GM19240 (cell line): ENCODE results near the gene MAML3.

Experiments
- DNase-seq: peaks from one replicate; pipeline ENCODE4 v3.0.0; 2011; ENCODE audit warnings: low spot score; ENCODE audit not compliant: insufficient read length

The MAML3 gene

DNA sequence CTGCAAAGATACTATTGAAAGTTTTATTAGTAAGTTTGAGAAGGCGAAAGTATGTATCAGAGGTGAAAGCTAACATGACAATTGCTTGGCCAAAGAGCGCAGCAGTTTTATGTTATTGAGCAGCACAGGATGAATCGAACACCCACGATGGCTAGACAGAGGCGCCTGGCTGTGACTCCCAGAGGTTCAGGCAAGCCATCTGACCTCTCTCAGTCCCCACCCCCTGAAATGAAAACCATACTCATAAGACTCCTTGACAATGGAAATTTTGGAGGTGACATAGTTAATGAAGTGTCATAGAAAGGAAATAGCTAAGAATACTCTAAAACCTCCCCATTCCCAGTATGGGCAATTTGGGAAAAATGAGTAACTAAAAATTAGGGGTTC, 417.7 kb downstream of the MAML3 start:
- DNase-seq: no peak

DNA sequence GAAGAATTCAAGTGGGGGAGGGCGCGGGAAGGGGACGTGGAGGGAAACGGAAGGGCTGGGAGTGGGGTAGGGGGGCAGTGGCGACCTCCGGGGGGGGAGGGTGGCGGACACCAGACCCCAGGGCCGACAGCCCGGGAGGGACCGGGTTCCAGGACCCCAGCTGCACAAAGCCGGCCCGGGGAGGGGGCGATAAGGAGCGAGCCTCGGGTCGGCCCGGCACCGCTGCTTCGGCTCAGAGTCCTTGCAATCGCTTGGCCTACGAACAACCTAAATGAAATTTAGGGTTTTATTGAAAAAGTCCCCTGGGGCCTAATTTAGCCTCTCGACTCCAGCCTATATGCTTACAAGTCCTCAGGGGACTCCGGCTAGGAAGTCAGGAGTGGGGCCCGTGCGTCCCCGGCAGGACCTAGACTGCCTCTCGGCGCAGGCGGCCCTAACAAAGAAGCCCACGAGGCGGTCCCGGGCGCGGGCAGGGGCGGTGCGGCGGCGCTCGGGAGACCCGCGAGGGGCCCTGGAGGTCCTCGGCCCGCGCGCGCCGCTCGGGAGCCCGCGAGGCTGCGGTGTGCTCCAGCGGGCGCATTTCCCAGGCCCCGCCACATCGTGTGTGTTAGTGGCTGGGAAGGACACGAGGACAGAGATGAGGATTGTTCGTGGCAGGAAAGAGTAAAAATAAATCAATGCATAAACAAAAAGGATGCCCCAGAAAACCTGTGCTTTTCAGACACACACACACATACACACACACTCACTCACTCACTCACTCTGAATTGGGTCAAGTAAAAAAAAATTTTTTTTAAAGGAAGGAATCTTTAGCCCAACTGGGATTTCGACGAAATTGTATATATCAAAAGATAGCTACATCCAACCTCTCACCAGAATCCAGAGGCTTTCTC, 418.4 kb downstream of the MAML3 start:
- DNase-seq: no peak

DNA sequence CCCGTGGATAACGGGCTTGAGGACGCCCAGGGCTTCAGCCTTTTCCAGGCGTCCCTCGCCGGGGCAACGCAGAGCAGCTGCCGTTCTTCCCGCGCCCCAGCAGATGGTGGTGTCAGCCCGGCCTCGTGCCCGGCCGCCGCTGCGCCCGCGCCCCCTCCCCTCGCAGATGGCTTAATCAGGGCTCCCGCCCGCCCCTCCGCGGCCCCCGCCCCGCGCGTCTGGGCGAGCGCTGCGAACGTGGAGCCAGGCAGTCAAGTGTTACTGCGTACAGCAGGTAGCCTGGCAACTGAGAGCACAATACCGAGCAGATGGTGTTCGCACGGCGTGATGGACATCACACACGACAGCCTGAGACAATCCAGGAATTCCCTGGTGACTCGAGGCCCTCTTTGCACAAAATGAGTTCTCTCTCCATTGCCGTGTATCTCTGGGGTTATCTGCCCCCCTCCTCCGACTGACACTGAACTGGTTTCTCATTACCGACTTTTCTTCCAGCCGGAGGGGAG, 419.1 kb downstream of the MAML3 start:
- peak; percentile 26 for DNase-seq

DNA sequence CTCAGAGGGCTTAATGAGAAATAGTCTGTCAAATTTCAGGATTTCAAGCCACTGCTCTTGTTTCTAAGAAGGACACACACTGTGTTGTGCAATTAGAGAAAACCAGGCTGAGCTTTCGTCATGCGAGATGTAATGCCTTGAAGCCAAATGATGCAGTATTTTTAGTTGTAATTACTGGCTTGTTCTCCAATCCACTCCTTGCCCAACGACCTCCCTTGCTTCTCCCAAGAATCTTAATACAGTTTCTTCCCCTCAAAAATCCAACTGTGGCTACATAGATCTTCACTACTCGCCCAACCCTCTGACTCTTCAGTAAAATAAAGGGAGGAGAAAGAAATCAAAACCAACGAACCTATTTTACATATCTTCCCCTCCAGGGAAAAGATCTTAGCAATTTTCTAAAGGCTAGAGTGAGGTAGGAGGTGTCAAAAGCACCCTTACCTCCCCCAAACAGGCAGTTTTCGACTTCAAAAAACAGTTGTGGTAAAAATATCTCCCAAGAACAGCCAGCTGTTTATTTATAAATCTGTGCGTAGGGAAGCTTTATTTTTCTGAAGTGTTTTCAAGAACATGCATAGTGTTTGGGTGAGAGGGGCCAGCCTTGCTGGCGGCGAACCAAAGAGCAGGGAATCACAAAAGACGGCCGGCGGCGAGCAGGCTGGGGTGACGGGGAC, 419.6 kb downstream of the MAML3 start:
- no peak for DNase-seq

DNA sequence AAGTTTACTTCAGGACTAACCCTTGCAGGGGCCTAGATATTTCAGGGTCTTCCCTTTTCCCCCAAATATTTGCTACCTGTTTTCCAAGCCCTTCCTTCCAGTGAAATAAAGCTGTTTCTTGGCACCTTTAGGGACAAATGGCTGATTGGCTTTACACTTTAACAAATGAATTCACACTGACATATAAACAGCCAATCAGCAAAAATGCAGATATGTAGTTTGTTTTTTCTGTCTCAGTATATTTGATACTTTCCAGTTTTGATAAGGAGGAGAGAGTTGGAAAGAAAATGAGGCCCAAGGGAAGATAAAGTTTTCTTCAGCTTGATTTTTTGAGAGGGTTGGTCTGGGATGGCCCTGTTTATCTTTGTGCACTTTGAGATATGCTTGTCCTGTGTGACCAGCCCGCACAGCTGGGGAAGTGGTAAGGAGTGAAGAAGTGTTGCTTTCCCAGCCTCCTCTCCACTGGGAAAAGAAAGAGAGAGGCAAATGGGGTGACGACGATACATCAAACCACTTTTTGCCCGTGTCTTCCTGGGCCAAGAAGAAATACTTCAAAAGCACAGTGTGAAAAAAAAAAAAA, 420.9 kb downstream of the MAML3 start:
- no peak for DNase-seq

DNA sequence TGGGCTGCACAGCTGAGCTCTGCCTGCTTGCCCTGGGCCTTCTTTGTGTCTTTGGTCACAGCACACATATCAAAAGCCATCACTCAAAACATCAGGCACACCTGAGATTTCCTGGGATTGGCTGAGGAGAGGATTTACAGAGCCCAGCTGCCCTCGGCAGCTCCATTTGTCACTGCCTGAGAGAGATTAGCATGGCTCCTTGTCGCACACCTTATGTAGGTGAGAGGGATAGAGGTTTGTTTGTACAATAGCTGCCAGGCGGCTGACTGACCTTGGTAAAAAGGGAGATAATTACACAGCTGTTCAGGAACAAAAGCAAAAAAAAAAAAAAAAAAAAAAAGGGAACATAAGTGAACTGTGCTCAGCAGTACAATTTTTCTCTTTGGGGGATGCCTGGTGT, 425.1 kb downstream of the MAML3 start:
- no peak for DNase-seq

DNA sequence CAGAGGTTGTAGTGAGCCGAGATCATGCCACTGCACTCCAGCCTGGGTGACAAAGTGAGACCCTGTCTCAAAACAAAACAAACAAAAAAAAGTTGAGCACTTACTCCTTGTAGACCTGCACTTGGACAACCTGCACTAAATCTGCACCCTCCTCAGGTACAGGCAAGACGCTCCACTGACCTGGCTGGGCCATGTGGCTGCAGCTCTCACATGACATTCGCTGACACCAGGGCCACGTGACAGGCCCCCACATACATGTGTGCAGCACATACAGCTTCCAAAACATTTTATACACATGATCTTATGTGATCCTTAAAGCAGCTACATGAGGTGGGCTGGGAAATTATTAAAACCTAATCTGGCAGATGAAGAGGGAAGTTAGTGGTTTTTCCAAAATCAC, 425.8 kb downstream of the MAML3 start:
- no peak for DNase-seq

DNA sequence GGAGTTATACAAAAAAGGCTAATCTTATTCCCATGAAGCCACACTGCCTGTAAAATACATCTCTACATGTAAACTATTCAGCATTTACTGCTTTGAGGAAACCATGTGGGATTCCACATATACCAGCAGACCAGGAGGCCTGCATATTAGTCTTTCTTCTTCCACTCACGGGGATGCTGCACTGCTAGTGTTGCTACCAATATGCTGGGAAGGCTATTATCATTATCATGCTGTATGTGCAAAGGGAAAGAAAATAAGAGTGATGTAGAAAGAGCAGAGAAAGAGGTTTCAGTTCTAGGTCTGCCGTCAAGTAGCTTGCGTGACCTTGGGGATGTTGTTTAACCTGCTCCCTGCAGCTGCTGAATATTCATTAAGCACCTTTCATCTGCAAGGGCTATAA, 427.4 kb downstream of the MAML3 start:
- DNase-seq: no peak

DNA sequence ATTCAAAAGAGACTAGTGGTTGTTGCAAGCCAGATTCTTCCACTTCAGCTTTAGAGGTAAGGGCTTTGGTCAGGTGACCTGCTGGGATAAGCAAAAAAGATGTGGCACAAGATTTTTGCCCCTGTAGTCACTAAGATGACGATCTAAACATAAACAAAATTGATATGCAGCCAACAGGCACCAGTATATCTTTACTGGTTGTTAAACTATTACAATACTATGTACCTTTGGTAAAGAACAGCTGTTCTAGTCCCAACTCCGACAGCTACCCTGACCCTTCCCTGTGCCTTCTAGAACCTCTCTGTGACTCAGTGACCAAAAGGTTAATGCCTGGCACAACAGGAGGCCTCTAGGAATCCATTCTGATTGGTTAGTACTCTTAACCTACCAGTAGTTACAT, 428.7 kb downstream of the MAML3 start:
- no peak for DNase-seq

DNA sequence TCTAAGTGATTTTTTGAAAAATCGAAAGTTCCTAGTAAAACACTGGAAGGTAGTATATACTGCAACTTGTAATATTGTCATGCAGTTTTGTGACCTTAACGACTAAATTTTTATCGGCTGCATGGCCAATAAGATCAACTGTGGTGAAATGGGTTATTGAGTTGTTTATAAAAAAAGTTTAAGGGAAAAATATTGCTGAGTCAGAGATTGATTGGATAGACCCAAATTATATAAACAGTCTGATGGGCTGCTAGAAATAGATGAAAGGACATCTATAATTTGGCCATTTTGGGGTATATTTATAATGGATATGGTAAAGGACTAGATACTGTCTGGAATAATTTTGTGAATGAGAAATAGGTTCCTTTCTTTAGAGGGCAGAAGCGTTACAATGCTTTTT, 432.2 kb downstream of the MAML3 start:
- no peak for DNase-seq

DNA sequence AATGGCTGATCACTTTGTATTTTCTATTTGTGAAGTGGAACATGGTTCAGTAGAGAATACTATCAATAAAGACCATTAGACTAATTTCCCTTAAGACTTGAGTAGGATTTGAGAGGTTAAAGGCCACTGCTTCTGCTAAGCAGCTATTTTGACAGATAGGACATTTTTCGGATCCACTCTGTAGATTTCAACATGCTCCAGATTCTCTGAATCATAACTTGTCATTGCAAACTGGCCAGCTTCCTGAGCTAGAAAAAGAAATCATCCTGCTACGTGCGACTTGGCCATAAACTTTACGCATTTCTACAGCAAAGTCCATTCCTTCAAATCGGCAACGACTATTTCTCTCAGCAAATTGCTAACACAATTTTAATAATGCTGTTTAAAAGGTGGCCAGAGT, 433.2 kb downstream of the MAML3 start:
- no peak for DNase-seq

DNA sequence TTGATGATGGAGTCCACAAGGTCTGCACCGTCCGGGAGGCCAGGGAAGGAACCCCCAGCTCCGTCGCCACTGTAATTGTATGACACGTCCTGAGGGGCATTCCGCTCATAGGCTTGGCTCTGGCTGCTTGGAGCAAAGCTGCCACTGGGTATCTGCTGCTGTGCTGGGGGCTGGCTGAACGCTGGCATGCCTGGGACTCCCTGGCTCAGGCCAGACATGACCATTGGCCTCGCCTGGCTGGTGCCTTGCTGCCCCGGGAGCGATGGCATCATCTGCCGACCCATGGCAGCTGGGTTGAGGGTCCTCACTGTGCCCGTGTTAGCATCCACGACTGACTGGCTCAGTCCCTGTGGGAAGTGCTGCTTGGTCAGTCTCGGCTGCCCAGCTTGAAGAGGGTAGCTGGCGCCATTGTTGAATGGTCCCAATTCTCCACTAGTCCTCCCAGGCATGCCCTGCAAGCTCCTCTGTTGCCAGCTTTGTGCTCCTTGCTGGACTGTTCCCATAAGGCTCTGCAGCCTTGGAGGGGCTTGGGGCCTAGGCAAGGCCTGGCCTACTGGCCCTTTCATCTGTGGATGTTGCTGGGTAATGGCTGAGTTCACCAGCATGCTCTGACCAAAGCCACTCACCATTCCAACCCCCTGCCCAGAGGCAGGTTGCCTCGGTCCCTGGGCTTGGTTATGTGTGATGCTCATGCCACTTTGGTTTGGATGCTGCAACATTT, 434.4 kb downstream of the MAML3 start:
- no peak for DNase-seq

DNA sequence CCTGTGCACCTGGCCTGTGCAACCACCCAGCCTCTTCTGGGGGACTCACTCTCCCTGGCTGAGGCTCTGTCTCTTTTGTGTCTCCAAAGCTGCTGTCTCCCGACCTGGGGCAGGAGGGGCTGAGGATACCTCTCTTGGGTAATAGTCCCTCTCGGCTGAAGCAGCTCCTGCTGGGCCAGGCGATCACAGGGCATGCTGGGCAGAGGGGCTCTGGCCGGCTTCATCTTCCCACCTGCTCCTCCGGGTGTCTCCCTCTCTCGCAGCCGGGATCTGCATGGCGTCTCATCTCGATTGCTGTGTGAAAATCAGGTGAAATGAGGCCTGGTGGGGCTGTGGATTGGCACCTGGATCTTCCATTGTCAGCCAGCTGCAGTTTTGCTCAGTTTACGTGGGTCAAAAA, 435.2 kb downstream of the MAML3 start:
- no peak for DNase-seq

DNA sequence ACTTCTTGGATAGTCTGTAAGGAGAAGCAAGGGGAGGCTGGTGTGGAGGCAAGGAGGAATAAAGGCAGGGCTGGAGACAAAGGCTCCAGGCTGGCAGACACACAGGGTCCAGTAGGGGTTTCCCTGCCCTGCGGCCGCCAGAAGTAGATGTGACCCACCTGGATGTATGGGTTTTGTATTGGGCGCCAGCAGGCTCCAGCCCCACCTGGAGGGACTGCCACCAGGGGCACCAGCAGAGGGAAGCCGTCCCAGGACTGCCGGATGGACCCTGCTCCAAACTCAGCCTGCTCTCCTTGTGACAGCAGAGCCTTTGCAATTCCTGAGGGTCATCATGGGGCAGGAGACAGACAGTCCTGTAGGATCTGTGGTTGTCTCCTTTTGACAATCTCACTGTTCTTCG, 435.6 kb downstream of the MAML3 start:
- no peak for DNase-seq

DNA sequence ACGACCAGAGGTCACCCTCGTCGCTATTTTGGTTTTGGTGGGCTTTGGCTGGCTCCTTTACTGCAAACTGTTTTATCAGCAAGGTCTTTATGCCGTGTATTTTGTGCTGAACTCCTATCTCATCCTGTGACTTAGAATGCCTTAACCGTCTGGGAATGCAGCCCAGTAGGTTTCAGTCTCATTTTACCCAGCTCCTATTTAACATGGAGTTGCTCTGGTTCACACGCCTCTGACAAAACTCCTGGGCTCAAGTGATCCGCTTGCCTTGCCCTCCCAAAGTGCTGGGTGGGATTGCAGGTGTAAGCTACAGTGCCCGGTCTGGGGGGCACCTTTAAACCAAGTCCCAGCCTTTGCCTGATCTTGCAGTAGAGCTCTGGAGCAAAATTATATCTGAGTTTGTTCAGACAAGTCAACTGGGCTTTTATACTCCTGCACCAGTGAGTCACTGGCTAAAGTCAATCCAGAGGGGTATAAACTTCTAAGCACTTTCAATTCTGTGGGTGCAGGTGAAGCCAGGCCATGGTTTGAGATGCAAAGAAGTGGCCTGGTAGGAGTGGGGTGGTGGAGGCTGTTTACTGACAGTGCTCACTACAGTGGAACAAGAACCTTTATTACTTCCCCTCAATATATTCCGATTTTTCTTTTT, 438.1 kb downstream of the MAML3 start:
- no peak for DNase-seq

DNA sequence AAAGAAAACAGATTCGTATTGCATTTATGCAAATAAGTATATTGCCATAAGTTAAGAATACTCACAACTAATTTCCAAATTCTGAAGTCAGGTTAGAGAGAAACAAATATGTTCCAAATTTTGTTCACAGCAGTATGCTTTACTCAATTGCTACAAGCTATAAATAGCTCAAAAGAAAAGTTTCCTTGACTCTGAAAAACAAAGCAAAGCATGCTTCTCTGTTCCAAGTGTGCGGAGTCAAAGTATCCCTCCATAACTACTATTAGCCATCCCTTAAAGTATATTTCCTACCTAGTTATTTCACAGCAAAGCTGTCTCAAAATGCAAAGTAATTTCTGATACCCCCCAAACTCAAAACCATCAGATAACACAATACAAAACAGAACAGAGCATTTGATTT, 441.1 kb downstream of the MAML3 start:
- no peak for DNase-seq

DNA sequence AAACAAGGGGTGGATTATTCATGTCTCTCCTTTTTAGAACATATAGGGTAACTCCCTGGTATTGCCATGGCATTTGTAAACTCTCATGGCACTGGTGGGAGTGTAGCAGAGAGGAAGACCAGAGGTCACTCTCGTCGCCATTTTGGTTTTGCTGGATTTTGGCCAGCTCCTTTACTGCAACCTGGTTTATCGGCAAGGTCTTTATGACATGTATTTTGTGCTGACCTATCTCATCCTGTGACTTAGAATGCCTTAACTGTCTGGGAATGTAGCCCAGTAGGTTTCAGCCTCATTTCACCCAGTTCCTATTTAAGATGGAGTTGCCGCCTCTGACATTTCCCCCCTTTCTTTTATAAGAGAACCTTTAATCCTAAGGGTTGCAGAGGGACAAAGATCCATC, 442.5 kb downstream of the MAML3 start:
- no peak for DNase-seq

DNA sequence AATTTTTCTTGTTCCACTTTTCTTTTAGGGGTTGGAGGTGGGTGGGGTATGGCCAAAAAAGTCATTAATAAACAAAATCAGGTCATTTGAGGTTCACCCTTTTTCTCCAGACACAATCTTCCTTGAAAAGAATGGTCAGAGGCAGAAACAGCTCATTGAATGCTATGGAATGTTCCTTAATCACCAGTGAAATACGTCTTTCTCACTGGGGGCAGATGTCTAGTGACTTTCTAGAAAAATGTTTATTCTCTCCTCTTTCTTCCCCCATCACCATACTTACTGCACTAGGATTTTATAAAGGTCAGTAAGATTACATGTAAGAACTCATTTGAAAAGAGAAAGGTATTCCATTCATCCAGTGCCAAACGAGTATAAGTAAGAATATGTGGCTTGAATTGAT, 443.9 kb downstream of the MAML3 start:
- DNase-seq: no peak

DNA sequence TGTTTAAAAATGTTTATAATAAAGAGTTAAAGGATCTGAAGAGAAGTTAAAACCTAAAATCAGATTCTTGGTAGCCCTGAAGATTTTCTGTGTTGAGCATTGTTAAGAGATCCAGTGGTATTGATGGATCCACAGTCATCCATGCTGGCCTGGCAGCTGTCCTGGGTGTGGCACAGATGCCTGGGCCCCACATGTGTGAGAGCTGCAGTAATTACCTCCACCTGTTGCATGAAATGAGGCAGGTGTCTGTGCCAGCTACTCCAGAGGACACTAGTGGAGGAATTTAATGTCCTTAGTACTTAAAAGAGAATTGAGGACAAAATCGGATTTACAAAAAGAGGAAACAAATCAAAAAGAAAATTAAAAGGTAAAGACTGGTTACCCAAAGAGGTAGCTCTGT, 444.3 kb downstream of the MAML3 start:
- DNase-seq: no peak

DNA sequence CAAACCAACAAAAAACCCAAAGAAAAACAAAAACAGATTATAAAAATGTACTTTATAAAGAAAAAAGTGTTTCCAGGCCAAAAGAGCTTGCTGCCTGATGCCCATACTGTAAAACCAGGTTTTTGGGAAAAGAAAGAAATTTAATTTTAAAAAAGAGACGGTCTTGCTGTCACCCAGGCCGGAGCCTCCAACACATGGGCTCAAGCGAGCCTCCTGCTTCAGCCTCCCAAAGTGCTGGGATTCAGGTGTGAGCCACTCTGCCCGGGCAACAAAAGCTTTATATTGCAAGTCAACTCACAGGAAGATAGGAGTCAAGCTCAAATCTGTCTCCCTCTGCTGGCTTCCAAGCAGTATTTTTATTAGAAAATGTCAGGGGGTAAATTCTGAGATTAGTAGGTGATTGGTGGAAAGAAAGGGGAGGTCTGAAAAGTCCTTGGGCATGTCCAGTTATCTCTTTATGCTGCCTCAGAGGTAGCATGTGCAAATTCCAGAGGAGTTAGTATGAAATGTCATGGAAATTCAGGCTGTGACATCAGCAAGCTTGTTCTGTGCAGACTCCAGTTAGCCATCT, 449.0 kb downstream of the MAML3 start:
- no peak for DNase-seq

DNA sequence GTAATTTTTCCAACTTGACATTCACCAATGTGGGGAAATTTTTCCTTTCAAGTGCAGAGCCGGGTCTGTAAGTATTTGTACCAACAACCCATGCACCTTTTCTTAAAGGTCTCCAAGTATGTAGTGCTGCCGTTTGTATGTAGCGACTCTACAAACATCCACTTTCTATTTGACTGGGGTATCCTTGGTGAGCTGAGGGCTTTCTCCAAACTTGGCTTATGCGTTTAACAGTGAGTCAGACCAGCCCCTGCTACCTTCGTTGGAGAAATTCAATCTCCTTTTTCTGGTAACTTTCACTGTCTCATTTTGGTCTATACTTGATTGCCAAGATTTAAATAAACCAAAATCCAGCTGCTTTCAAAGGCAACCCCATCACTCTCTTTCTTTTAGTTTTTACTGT, 453.4 kb downstream of the MAML3 start:
- DNase-seq: no peak
